COLO668 (cell line): ENCODE measurements around the gene GTF2H1.
A peak's percentile ranks its signal among the peaks of the same experiment; 100 is the strongest.

Experiments
- DNase-seq: peaks from one replicate; lab custom pipeline; 2025; ENCODE audit not compliant: unreplicated experiment; lab: John Stamatoyannopoulos, UW

The GTF2H1 gene

GRCh38 chr11:18321969-18322711 lies at the start of gene GTF2H1, which contains the start of gene HPS5:
TSS of gene GTF2H1 (plus strand) at chr11:18322567. CDS start at chr11:18333075, 10,508 bp downstream.
TSS of gene HPS5 (minus strand) at chr11:18322140. CDS start at chr11:18317858, 4,282 bp downstream.
- peak; percentile 95 for DNase-seq

GRCh38 chr11:18277565-18278271 lies 44.6 kb upstream of the GTF2H1 start:
- no peak for DNase-seq

GRCh38 chr11:18280438-18281045 lies 41.8 kb upstream of the GTF2H1 start:
- DNase-seq: no peak

GRCh38 chr11:18282626-18283025 lies 39.7 kb upstream of the GTF2H1 start:
- no peak for DNase-seq

DNA sequence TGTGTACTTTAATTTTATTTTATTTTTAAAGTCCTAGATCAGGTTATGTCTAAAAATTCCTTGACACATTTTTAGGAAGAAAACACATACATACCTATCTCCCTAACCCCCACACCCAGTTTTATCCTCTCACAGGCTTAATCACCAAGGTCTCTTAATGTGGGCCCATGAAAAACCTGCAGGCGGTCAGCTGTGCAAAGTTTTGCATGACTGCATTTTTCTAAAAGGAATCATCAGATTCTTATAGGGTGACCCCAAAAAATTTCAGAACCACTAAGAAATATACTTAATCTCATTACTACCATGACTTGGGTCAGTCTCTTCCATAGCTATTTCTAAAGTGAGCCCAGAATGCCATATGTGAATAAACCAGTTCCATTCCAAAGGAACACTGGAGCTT lies 36.5 kb upstream of the GTF2H1 start:
- DNase-seq: no peak

GRCh38 chr11:18288911-18289310 lies 33.5 kb upstream of the GTF2H1 start:
- DNase-seq: no peak

GRCh38 chr11:18294862-18295261 lies 27.5 kb upstream of the GTF2H1 start:
- DNase-seq: no peak

- no peak for DNase-seq
These were observed 27.1 kb upstream of the GTF2H1 start for GRCh38 chr11:18295316-18295715.

- no peak for DNase-seq
These were observed 22.6 kb upstream of the GTF2H1 start for GRCh38 chr11:18299721-18300120.

- DNase-seq: no peak
These were observed 17.6 kb upstream of the GTF2H1 start for GRCh38 chr11:18304745-18305144.

DNA sequence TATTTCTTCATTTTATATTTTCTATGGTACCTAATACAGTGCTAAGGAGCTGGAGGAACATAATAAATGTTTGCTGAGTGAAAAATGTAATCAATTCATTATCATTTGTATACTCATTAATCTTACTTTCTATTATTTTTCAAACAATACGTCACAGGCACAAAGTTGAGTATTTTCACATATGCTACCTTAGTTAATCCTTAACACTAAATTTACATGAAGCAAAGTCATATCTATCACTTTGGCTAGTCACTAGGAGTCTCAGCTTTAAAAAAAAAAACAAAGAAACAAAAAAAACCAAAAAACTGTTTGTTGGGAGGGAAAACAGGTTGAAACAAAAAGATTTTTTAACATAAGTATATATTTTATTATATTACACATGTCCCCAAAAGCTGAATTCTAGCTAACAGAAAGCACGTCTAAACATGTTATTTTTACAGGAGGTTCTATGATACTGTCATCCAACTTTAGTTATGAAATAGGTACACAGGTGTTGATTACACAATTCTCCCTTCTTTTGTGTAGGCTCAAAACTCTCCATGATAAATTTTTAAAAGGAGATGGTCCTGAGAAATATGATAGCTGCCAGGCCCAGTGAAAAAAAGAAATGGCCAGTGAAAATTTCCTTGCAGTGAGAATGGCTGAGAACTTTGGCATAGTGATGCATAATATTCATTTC lies 14.8 kb upstream of the GTF2H1 start:
- DNase-seq: no peak

- DNase-seq: no peak
These were observed 14.1 kb upstream of the GTF2H1 start for GRCh38 chr11:18308242-18308641.

GRCh38 chr11:18309691-18310090 lies 12.7 kb upstream of the GTF2H1 start:
- DNase-seq: no peak

DNA sequence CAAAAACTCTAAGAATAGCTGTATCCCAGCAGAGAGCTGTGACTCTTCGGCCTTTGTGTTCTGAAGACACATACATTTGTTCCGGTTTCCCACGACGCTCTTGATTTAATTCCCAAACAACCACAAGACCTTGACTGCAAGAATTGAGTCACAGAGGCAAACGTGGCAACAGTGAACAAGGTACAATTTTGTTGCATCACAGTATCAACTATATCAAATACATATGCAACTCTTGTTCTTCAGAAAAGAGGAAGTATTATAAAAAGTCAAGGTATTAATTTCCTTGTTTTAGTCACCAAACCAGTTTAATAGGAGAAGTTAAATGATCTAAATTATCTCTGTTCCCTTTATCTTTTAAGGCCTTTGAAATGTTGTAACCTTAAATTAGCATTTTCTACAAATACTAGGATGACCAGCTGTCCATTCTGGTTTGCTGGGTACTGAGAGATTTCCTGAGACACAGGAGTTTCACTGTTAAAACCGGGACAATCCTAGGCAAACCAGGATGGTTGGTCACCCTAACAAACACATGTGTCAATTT lies 11.5 kb upstream of the GTF2H1 start:
- DNase-seq: no peak

DNA sequence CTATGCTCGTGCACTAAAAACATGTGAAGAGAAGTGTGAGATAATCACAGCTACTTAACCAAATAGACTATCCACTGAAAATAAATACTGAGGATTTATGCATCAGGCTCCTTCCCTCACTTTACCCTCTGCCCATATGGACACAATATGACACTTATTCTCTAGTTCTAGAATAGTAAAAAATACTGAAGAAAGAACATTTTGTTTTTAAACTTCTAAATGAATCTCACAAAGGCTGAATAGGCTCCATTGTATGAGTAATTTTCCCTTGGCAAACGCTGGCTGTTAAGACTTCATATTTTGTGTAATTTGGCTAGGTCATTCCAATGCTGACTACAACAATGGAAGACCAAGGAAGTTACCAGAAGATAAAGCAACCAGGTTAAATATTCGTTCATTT lies 10.4 kb upstream of the GTF2H1 start:
- no peak for DNase-seq

- DNase-seq: no peak
These were observed 9.5 kb upstream of the GTF2H1 start for GRCh38 chr11:18312663-18313420.

GRCh38 chr11:18313965-18314763 lies 8.2 kb upstream of the GTF2H1 start:
- no peak for DNase-seq

GRCh38 chr11:18314784-18315523 lies 7.4 kb upstream of the GTF2H1 start:
- no peak for DNase-seq

DNA sequence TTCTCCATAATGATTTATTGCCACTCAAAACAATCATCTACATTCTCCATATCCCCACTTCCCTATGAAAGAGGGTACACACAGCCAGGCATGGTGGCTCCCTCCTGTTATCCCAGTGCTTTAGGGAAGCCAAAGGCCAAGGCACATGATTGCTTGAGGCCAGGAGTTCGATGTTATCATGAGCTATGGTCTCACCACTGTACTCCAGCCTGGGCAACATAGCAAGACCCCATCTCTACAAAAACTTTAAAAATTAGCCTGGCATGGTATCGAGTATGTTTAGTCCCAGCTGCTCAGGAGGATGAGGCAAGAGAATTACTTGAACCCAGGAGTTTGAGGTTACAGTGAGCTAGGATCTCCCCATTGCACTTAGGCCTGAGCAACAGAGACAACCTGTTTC lies 6.5 kb upstream of the GTF2H1 start:
- DNase-seq: no peak
